ENCODE results near the gene MED10. TPM values are rescaled to one million over a fixed set of nuclear protein-coding genes. Genes with fewer than 3 reads are reported as not detected.

Gene MED10
- 100 to 1,000 TPM; 115 to 161 (median 116) TPM for polyA plus RNA-seq

DNA sequence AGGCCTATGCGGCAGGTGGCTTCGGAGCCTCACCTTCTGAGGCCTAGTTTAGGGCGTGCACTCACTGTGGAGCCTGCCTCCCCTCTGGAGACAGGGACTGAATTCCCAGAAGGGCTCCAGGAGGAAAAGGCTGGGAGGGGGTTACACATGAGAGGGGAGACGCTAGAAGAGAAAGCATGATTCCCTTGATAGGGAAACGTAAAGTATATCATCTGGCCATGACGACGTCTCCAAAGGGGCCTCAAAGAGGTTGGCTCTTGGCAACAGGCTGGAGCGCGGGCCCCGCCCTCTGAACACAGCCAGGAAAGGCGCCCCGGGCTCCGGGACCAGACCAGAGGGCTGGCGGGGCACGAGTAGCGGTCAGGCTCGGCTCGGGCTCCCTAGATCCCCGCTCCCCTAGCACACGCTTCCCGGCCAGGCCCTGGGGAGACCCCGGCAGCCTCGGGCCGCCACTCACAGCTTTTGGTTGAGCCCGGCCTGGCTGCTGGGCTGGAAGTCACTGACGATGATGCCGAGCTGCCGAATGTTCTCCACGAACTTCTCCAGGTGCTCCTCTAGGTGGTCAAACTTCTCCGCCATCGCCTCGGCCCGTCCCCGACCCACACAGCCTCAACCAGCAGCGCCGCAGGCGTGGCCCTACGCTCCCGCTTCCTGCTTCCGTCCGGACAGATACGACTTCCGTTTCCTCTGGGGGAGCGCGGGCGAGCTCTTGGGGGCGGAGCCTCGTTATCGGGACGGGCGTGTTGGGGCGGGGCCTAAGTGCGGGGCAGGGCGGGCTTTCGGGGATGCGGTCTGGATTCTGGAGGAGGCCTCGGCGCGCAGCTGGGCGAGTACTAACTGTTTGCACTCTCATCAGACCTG, at the start of gene MED10:
MED10 (minus strand) TSS at position 643 of the 861 bp plus-strand sequence; CDS start at position 579, 64 bp downstream.
- Mint-ChIP-seq H3K27me3 (ENCODE audit: low read depth in 3 of 3) (peaks cover 4 to 8% (median 5%) of the 10 kb centered on the region in 3 donors), H3K4me3 (peak within 1 kb of the TSS; percentile 92 to 99 (median 98)), H3K36me3 (peaks cover 16 to 23% (median 20%) of the 10 kb centered on the region in 3 donors), H3K9me3 (no peaks in the 10 kb centered on the region), H3K4me1 (peaks cover 46 to 63% of the 10 kb centered on the region in 2 donors), H3K27ac (peak within 1 kb of the TSS; percentile 92 to 96 (median 95))
- DNase-seq, result peak; percentile 89 to 92 (median 91)

GRCh38 chr5:6427694-6428093, 49.3 kb upstream of the MED10 start:
- Mint-ChIP-seq H3K27me3 (ENCODE audit: low read depth in 3 of 3) (peaks cover 2 to 4% (median 4%) of the 10 kb centered on the region in 3 donors), H3K27ac (no peak overlapping the region), H3K9me3 (no peaks in the 10 kb centered on the region), H3K4me1 (no peaks in the 10 kb centered on the region), H3K36me3 (no peaks in the 10 kb centered on the region), H3K4me3 (no peak overlapping the region)
- no peak for DNase-seq

GRCh38 chr5:6424700-6425099, 46.4 kb upstream of the MED10 start:
- Mint-ChIP-seq H3K4me1 (no peaks in the 10 kb centered on the region), H3K9me3 (no peaks in the 10 kb centered on the region), H3K36me3 (no peaks in the 10 kb centered on the region), H3K27ac (no peak overlapping the region), H3K4me3 (no peak overlapping the region), H3K27me3 (ENCODE audit: low read depth in 3 of 3) (peaks cover 2 to 16% (median 10%) of the 10 kb centered on the region in 3 donors)
- no peak for DNase-seq

- H3K27me3 Mint-ChIP-seq (ENCODE audit: low read depth in 3 of 3), result peaks cover 2 to 16% (median 10%) of the 10 kb centered on the region in 3 donors
- H3K4me1 Mint-ChIP-seq, result no peaks in the 10 kb centered on the region
- no peaks in the 10 kb centered on the region for H3K36me3 Mint-ChIP-seq
- H3K4me3 Mint-ChIP-seq, result no peak overlapping the region
- no peak overlapping the region for H3K27ac Mint-ChIP-seq
- H3K9me3 Mint-ChIP-seq, result no peaks in the 10 kb centered on the region
- DNase-seq, result no peak
Observed at GRCh38 chr5:6424110-6424659, 45.8 kb upstream of the MED10 start.

- H3K4me3 Mint-ChIP-seq, result no peak overlapping the region
- H3K9me3 Mint-ChIP-seq, result no peaks in the 10 kb centered on the region
- H3K36me3 Mint-ChIP-seq, result no peaks in the 10 kb centered on the region
- no peaks in the 10 kb centered on the region for H3K4me1 Mint-ChIP-seq
- DNase-seq, result no peak
- no peak overlapping the region for H3K27ac Mint-ChIP-seq
- peaks cover 2 to 16% (median 10%) of the 10 kb centered on the region in 3 donors for H3K27me3 Mint-ChIP-seq (ENCODE audit: low read depth in 3 of 3)
Observed at GRCh38 chr5:6423327-6424109, 45.2 kb upstream of the MED10 start.

GRCh38 chr5:6419340-6419852, 41.0 kb upstream of the MED10 start:
- Mint-ChIP-seq H3K27ac (no peak overlapping the region), H3K36me3 (no peaks in the 10 kb centered on the region), H3K27me3 (ENCODE audit: low read depth in 3 of 3) (peaks cover 2 to 14% (median 7%) of the 10 kb centered on the region in 3 donors), H3K4me3 (no peak overlapping the region), H3K9me3 (no peaks in the 10 kb centered on the region), H3K4me1 (no peaks in the 10 kb centered on the region)
- DNase-seq, result no peak

DNA sequence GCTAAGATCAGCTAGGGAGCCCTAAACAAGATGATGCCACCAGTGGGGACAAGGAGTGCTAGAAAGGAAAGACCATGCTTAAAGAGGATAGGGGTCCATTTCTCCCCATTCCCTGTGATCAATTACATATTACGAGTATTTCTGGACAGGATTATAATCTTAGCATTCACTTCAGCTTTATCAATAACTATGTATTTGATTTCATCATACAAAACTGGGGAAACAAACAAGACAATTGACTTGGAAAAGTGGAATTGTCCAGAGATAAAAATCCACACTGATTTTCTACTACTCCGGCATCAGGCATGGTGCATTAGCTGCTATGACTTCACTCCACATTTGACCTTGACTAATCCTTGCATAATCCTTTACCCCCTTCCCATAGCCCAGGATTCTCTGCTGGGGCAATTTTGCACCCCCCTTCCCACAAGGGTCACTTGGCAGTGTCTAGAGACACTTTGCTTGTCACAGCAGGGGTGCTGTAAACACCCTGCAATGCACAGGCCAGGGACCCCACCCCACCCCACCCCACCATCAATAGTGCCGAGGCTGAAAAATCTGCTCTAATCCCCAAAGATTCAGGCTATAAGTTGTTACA, 40.4 kb upstream of the MED10 start:
- Mint-ChIP-seq H3K36me3 (no peaks in the 10 kb centered on the region), H3K27me3 (ENCODE audit: low read depth in 3 of 3) (peaks cover 2 to 14% (median 6%) of the 10 kb centered on the region in 3 donors), H3K9me3 (no peaks in the 10 kb centered on the region), H3K4me1 (no peaks in the 10 kb centered on the region), H3K27ac (no peak overlapping the region), H3K4me3 (no peak overlapping the region)
- no peak for DNase-seq

- Mint-ChIP-seq H3K9me3 (no peaks in the 10 kb centered on the region), H3K27ac (no peak overlapping the region), H3K36me3 (no peaks in the 10 kb centered on the region), H3K4me3 (no peak overlapping the region), H3K27me3 (ENCODE audit: low read depth in 3 of 3) (peaks cover 2 to 14% (median 6%) of the 10 kb centered on the region in 3 donors), H3K4me1 (no peaks in the 10 kb centered on the region)
- no peak for DNase-seq
Observed at GRCh38 chr5:6417657-6418056, 39.3 kb upstream of the MED10 start.

DNA sequence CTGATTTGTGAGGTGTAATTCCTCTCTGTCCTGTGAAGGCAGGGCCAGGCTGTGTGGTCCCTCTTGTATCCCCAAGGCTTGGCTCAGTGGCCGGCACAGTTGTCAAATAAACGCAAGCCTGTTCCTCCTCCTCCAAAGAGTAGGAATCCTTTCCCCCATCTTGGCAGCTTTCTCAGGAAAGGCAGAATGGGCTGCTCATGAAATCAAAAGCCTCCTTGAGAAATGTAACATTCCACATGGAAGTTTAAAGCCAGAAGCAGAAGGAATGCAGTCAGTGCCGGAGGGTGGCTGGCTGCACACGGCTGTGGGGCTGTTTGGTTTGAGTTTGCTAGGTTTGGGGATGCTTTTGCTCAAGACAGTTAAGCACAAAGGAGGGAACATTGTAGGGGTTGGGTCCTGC, 34.5 kb upstream of the MED10 start:
- Mint-ChIP-seq H3K9me3 (peaks cover 0 to 3% (median 0%) of the 10 kb centered on the region in 6 donors), H3K27me3 (ENCODE audit: low read depth in 3 of 3) (peaks cover under 1 to 5% (median 3%) of the 10 kb centered on the region in 3 donors), H3K27ac (no peak overlapping the region), H3K4me3 (no peak overlapping the region), H3K4me1 (no peaks in the 10 kb centered on the region), H3K36me3 (no peaks in the 10 kb centered on the region)
- no peak for DNase-seq

DNA sequence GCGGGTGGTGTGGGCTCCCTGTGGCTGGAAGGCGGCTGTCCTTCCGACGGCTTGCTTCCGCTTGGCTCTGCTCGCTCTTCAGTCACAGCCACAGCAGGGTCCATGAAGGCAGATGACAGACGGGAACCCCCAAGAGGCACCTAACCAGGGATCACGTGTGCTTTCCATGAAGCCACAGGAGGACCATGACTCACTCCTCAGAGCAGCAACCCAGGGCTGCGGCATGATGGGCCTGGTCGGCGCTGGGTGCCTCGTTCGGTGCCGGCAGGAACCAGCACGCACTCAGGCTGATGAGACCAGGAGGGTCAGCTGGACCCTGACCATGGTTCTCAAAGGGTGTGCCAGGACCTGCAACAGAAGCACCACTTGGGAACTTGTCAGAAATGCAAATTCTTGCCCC, 32.8 kb upstream of the MED10 start:
- H3K4me3 Mint-ChIP-seq, result no peak overlapping the region
- no peak for DNase-seq
- peaks cover 3 to 7% (median 6%) of the 10 kb centered on the region in 3 donors for H3K27me3 Mint-ChIP-seq (ENCODE audit: low read depth in 3 of 3)
- H3K27ac Mint-ChIP-seq, result no peak overlapping the region
- H3K9me3 Mint-ChIP-seq, result peaks cover 0 to 3% (median 0%) of the 10 kb centered on the region in 6 donors
- H3K36me3 Mint-ChIP-seq, result no peaks in the 10 kb centered on the region
- H3K4me1 Mint-ChIP-seq, result no peaks in the 10 kb centered on the region

DNA sequence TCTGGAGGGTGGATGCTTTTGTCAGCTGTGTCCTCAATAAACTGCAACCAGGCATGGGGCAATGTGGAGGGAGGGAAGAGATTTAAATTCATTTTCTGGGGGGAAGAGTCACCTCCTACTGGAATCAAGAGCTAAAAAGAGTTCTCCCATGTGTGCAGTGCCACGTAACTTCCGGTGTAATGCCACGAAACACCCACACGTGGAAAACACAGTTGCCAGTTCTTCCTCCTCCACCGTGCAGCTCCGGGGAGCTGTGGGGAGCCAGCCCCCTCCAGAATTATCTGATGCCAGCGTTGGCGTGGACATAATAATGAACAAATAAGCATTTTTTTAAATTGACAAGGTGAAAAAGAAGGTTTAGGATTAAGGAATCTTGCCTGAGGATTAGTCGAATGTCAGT, 32.1 kb upstream of the MED10 start:
- Mint-ChIP-seq H3K4me3 (no peak overlapping the region), H3K9me3 (peaks cover 0 to 3% (median 0%) of the 10 kb centered on the region in 6 donors), H3K36me3 (no peaks in the 10 kb centered on the region), H3K27me3 (ENCODE audit: low read depth in 3 of 3) (peaks cover 3 to 9% (median 7%) of the 10 kb centered on the region in 3 donors), H3K4me1 (no peaks in the 10 kb centered on the region), H3K27ac (no peak overlapping the region)
- DNase-seq, result no peak

DNA sequence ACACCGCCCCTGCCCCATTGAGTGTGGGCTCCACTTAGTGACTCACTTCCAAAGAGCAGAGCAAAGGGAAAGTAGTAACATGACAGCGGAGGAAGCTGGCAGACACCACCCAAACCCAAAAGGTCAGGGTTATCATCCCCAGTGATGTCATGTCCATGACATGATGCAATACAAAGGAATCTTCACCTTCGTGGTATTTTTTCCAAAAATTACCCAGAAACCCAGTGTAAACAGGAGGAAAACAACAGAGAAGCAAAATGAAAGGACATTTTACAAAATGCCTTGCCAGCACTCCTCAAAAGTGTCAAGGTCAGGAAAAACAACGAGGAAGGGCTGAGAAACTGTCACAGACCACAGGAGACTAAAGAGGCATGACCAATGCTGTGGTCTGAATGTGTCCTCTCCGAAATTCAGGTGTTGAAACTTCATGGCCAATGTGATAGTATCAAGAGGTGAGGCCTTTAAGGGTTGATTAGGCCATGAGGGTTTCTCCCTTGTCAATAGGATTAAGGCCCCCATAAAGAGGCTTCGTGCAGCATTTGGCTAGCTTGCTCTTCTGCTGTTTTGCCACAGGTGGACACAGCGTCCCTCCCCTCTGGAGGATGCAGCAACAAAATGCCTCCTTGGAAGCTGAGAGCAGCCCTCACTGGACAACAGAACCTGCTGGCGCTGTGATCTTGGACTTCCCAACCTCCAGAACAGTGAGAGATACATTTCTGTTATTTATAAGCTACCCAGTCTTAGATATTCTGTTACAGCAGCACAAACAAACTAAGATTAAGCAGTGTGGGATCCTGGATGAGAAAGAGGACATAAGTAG, 30.5 kb upstream of the MED10 start:
- Mint-ChIP-seq H3K4me1 (no peaks in the 10 kb centered on the region), H3K27ac (no peak overlapping the region), H3K27me3 (ENCODE audit: low read depth in 3 of 3) (peaks cover 3 to 14% (median 5%) of the 10 kb centered on the region in 3 donors), H3K9me3 (peaks cover 0 to 3% (median 0%) of the 10 kb centered on the region in 6 donors), H3K36me3 (no peaks in the 10 kb centered on the region), H3K4me3 (no peak overlapping the region)
- DNase-seq, result no peak

DNA sequence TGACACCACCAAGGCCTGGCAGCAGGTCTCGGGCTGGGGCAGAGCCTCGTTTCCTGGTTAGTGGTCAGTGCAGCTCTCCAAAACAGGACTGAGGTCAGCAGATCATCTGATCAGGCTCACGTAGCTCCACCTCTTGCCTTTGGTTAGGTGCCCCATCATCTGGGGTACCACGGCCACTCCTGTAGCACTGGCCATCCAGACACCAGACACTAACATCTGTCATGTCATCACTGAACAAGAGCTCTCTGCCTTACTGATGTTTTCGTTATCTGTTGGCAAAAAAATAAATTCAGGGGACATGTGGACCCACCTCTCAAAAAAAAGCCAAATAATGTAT, 29.9 kb upstream of the MED10 start:
- no peak for DNase-seq
- peaks cover 0 to 3% (median 0%) of the 10 kb centered on the region in 6 donors for H3K9me3 Mint-ChIP-seq
- no peak overlapping the region for H3K27ac Mint-ChIP-seq
- no peaks in the 10 kb centered on the region for H3K36me3 Mint-ChIP-seq
- H3K4me3 Mint-ChIP-seq, result no peak overlapping the region
- H3K4me1 Mint-ChIP-seq, result no peaks in the 10 kb centered on the region
- H3K27me3 Mint-ChIP-seq (ENCODE audit: low read depth in 3 of 3), result peaks cover 3 to 15% (median 5%) of the 10 kb centered on the region in 3 donors
